RWPE2 (cell line): ENCODE measurements around the gene ZBTB7B.

Source experiments
- ATAC-seq: fragments of 200-7000 bp; cut with Tn5 transposase; 3 replicates; pipeline ENCODE4 v1.9.1; 2021; ENCODE audit warnings: low read depth
- DNase-seq: peaks from one replicate; pipeline ENCODE4 v3.0.0-alpha.2; 2020; ENCODE audit warnings: low spot score
- H3K27ac ChIP-seq: fragments of 450-650 bp; 2 replicates; pipeline ENCODE4 v1.5.1; 2017; ENCODE audit warnings: mild to moderate bottlenecking; ENCODE audit not compliant: poor library complexity, severe bottlenecking
- H3K27me3 ChIP-seq: fragments of 250-450 bp; sonication (Bioruptor Pico); 2 replicates; pipeline ENCODE4 v1.5.1; 2021; ENCODE audit warnings: mild to moderate bottlenecking, moderate library complexity; ENCODE audit not compliant: insufficient read depth, poor library complexity, severe bottlenecking
- H3K36me3 ChIP-seq: fragments of 250-450 bp; sonication (Bioruptor Pico); 2 replicates; pipeline ENCODE4 v1.5.1; 2020; ENCODE audit warnings: low read depth, mild to moderate bottlenecking, moderate library complexity
- H3K4me1 ChIP-seq: fragments of 250-450 bp; sonication (Bioruptor Pico); 2 replicates; pipeline ENCODE4 v1.5.1; 2021; ENCODE audit warnings: mild to moderate bottlenecking, moderate library complexity; ENCODE audit not compliant: insufficient read depth, poor library complexity, severe bottlenecking
- H3K4me3 ChIP-seq: fragments of 250-450 bp; sonication (Bioruptor Pico); 2 replicates; pipeline ENCODE4 v1.5.1; 2021; ENCODE audit warnings: mild to moderate bottlenecking, moderate library complexity; ENCODE audit not compliant: severe bottlenecking
- H3K9me3 ChIP-seq: fragments of 250-450 bp; sonication (Bioruptor Pico); 2 replicates; pipeline ENCODE4 v1.5.1; 2021; ENCODE audit warnings: mild to moderate bottlenecking, moderate library complexity; ENCODE audit not compliant: severe bottlenecking
- TF ChIP-seq, protein P1 (sequence below): fragments of 450-650 bp; IDR thresholded peaks from one replicate; pipeline ENCODE4 v1.5.1; 2017; ENCODE audit warnings: mild to moderate bottlenecking, moderate library complexity; ENCODE audit not compliant: poor library complexity, severe bottlenecking

ZBTB7B gene

GRCh38 chr1:155011437-155012025 is 8.9 kb downstream of the ZBTB7B start:
- Histone ChIP-seq H3K36me3 (peaks cover 45% of the 10 kb centered on the region), H3K9me3 (no peaks in the 10 kb centered on the region), H3K4me3 (no peak overlapping the region), H3K4me1 (peaks cover 38% of the 10 kb centered on the region), H3K27me3 (no peaks in the 10 kb centered on the region), H3K27ac (peak overlapping the region; percentile 92)
- TF ChIP-seq, protein P1, sequence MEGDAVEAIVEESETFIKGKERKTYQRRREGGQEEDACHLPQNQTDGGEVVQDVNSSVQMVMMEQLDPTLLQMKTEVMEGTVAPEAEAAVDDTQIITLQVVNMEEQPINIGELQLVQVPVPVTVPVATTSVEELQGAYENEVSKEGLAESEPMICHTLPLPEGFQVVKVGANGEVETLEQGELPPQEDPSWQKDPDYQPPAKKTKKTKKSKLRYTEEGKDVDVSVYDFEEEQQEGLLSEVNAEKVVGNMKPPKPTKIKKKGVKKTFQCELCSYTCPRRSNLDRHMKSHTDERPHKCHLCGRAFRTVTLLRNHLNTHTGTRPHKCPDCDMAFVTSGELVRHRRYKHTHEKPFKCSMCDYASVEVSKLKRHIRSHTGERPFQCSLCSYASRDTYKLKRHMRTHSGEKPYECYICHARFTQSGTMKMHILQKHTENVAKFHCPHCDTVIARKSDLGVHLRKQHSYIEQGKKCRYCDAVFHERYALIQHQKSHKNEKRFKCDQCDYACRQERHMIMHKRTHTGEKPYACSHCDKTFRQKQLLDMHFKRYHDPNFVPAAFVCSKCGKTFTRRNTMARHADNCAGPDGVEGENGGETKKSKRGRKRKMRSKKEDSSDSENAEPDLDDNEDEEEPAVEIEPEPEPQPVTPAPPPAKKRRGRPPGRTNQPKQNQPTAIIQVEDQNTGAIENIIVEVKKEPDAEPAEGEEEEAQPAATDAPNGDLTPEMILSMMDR: no peak
- ATAC-seq (no peak; the same call in 1 of the 3 replicates), DNase-seq (peak; percentile 48)

DNA sequence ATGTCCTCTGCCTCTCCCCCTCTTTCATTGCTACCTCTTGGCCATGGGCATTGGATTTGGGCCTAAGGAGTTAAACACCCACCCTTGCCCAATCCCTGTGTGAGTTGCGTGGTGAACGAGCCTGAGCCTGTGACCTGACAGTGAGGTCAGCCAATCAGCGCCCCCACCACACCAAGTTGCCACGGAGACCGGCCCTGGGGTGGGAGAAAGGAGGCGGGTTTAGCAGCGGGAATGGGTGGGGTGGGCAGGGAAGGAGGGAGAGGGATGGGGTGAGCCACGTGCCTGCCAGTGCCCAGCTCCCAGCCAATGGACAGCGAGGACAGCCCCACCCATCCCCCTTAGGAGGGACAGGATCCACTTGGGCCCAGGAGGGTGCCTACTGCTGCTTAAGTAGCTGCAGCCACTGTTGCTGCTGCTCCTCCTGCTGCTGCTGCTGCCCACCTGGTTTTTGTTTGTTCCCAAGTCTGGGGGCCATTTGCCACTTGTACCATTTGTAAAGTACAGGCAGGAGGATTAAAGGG is 9.5 kb downstream of the ZBTB7B start:
- H3K27ac ChIP-seq: peak overlapping the region; percentile 92
- no peaks in the 10 kb centered on the region for H3K9me3 ChIP-seq
- ATAC-seq (peak; percentile 54), DNase-seq (peak; percentile 90)
- TF ChIP-seq, protein P1: no peak
- peaks cover 45% of the 10 kb centered on the region for H3K36me3 ChIP-seq
- no peaks in the 10 kb centered on the region for H3K27me3 ChIP-seq
- H3K4me1 ChIP-seq: peaks cover 38% of the 10 kb centered on the region
- no peak overlapping the region for H3K4me3 ChIP-seq

- Histone ChIP-seq H3K4me3 (no peak overlapping the region), H3K9me3 (no peaks in the 10 kb centered on the region), H3K4me1 (peaks cover 33% of the 10 kb centered on the region), H3K36me3 (peaks cover 40% of the 10 kb centered on the region), H3K27me3 (no peaks in the 10 kb centered on the region), H3K27ac (peak overlapping the region; percentile 92)
- TF ChIP-seq, protein P1: no peak
- ATAC-seq (no peak), DNase-seq (no peak)
Observed at GRCh38 chr1:155012776-155013602, 10.4 kb downstream of the ZBTB7B start.

GRCh38 chr1:155013632-155014031 is 11.0 kb downstream of the ZBTB7B start:
- TF ChIP-seq, protein P1: no peak
- DNase-seq: peak; percentile 51
- no peaks in the 10 kb centered on the region for H3K27me3 ChIP-seq
- H3K4me1 ChIP-seq: peaks cover 28% of the 10 kb centered on the region
- ATAC-seq: no peak
- H3K27ac ChIP-seq: peak overlapping the region; percentile 92
- H3K4me3 ChIP-seq: no peak overlapping the region
- H3K9me3 ChIP-seq: no peaks in the 10 kb centered on the region
- H3K36me3 ChIP-seq: peaks cover 35% of the 10 kb centered on the region
